Activated CD4-positive, alpha-beta T cell treated with anti-CD3 and anti-CD28 coated beads, Interleukin-2, amount 10 ng/mL, durations not matched to agents 24 days and 14 days (primary cell): ENCODE results near the gene SHANK1. TPM values are rescaled to one million over a fixed set of nuclear protein-coding genes. Genes with fewer than 3 reads are reported as not detected.

ENCODE experiments used
- DNase-seq: peaks from one replicate; pipeline ENCODE4 v3.0.0; 2022
- H3K27ac Mint-ChIP-seq: one replicate; pipeline ENCODE4 v1.8.0; 2022; ENCODE audit warnings: mild to moderate bottlenecking, mixed read lengths
- H3K27me3 Mint-ChIP-seq: one replicate; pipeline ENCODE4 v1.8.0; 2022; ENCODE audit warnings: mixed read lengths
- H3K36me3 Mint-ChIP-seq: one replicate; pipeline ENCODE4 v1.8.0; 2022; ENCODE audit warnings: low read depth, mild to moderate bottlenecking, mixed read lengths
- H3K4me1 Mint-ChIP-seq: one replicate; pipeline ENCODE4 v1.8.0; 2021; ENCODE audit warnings: mixed read lengths
- H3K4me3 Mint-ChIP-seq: one replicate; pipeline ENCODE4 v1.8.0; 2022; ENCODE audit warnings: mild to moderate bottlenecking, moderate library complexity, mixed read lengths
- H3K9me3 Mint-ChIP-seq: one replicate; pipeline ENCODE4 v1.8.0; 2021; ENCODE audit warnings: mixed read lengths
- intact Hi-C: fragments of 100-400 bp; cut with micrococcal nuclease; formaldehyde crosslinking; loops from one replicate; pipeline ENCODE4 v1.15.1; 2023
- total RNA-seq: library from RNA; stranded (reverse); gene quantifications from 2 replicates; pipeline ENCODE4 v1.2.3, GENCODE V29; 2022

SHANK1 gene
- total RNA-seq, 1 donor from 2014 or later, result not detected

DNA sequence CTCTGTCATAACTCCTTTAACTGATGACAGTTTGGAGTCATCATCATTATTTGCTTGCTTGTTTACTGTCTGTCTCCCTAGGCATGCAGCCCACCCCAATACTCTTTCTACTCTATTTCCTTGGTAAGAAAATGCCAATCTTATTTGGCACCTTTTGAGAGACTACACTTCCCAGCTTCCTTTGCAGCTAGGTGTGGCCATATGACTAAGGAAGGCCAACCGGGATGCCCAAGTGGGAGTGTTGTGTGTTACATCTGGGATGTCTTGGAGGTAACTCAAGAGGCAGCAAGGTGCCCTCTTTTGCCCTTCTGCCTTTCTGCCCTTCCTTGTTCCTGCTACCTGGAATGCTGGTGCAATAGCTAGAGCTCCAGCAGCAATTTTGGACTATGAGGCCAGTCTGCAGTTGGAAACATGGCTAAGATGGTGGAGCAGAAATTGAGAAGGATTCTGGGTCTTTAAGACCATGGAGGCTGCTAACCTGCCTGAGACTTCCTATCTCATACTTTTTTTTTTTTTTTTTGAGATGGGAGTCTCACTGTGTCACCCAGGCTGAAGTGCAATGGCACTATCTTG, 42.9 kb downstream of the SHANK1 start:
- H3K36me3 Mint-ChIP-seq, result no peaks in the 10 kb centered on the region

DNA sequence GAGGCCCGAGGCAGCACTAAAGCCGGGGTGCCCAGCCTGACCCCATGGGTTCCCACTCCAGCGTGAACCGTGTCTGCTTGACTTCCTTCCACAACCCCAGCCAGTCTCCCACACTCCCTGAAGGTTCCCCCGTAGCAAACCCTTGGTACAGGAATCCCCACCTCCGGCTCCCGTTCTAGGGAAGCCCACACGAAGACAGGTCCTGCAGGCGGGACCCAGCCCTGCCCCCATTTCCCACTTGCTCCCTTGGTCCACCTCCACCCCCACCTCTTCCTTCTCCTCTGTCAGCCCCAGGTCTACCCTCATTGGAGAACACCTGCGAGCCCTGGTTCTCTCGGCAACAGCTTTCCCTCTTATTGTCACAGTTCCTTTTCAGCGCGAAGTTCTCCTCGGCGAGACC, 46.5 kb downstream of the SHANK1 start:
- DNase-seq, result no peak

More for the DNA sequence above, 42.9 kb downstream of the SHANK1 start:
- H3K9me3 Mint-ChIP-seq, result peaks cover 6% of the 10 kb centered on the region
- no peak overlapping the region for H3K27ac Mint-ChIP-seq
- no peak for DNase-seq
- peaks cover 19% of the 10 kb centered on the region for H3K27me3 Mint-ChIP-seq
- intact Hi-C loops, result no loop called here
- no peak overlapping the region for H3K4me3 Mint-ChIP-seq
- peaks cover 9% of the 10 kb centered on the region for H3K4me1 Mint-ChIP-seq

DNA sequence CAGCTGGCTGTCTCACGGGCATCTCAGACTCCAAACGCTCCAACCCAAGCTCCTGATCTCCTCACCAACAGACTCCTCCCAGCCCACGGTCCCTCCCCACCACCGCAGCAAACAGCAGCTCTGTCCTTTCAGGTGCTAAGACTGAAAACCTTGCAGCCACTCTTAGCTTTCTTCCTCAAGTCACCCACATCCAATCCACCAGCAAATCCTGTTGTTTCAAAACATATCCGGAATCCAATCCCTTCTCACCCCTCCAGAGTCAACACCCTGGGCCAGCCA, 49.6 kb downstream of the SHANK1 start:
- Mint-ChIP-seq H3K27me3 (peaks cover 34% of the 10 kb centered on the region), H3K4me3 (no peak overlapping the region), H3K4me1 (no peaks in the 10 kb centered on the region), H3K36me3 (no peaks in the 10 kb centered on the region), H3K9me3 (no peaks in the 10 kb centered on the region), H3K27ac (no peak overlapping the region)
- DNase-seq, result no peak
- intact Hi-C loops, result no loop called here

More for the DNA sequence above, 46.5 kb downstream of the SHANK1 start:
- Mint-ChIP-seq H3K4me1 (no peaks in the 10 kb centered on the region), H3K4me3 (no peak overlapping the region), H3K36me3 (no peaks in the 10 kb centered on the region), H3K27me3 (peaks cover 31% of the 10 kb centered on the region), H3K27ac (no peak overlapping the region), H3K9me3 (peaks cover 4% of the 10 kb centered on the region)
- intact Hi-C loops, result no loop called here

DNA sequence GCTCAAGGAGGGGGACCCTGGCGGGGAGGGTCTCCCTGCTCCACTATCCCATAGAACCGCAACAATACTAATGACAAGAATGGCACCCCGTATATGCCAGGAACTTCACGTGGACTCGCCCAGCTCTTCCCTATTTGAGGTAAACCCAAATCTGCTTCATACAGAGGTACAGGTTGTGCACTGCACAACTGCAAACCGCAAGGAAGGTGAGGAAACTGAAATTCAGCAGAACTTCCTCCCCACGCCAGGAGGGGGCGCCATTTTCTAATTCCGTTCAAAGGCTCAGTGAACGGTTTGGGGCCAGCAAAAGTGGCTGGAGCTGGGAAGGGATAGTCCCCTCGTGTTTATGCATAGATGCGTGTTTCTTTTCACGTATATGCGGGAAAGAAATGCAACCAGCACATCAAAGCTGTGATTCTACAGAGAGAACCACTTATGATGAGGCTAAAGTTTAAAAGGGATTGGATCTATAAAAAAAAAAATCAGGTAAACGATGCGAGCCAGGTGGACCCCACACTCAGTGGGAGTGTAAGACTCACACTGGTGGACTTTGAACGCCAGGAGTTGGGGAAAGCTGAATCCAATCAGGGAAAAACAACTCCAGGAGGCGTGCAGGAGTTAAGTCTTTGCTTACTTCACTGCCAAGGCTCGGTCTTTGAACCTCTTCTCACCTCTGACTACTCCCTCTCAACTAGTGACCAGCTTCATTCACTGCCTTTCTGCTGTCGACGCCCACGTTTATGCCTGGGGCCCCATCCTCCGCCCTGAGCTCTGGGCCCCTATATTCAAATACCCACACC, 50.1 kb downstream of the SHANK1 start:
- H3K36me3 Mint-ChIP-seq, result no peaks in the 10 kb centered on the region
- no peak overlapping the region for H3K4me3 Mint-ChIP-seq
- peak; percentile 84 for DNase-seq
- intact Hi-C loops, result no loop called here
- no peaks in the 10 kb centered on the region for H3K9me3 Mint-ChIP-seq
- H3K27me3 Mint-ChIP-seq, result peaks cover 37% of the 10 kb centered on the region
- no peak overlapping the region for H3K27ac Mint-ChIP-seq
- no peaks in the 10 kb centered on the region for H3K4me1 Mint-ChIP-seq

DNA sequence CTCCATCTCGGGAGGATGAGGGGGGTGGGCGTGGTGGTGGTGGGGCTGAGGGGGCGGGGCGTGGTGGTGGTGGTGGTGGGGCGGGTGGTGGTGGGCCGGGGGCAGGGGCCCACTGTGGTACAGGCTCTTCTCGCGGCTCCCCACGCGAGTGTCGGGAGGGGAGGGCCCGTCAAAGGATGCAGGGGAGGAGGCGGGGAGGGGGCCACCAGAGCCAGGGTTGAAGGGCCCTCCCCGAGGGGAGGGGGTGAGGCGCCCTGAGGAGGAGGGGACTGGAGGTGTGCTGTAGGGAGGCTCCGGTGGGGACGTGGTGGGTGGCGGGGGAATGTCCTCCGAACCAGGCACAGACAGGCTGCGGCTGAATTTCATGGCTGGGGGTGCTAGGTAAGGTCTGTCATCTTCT, 50.7 kb downstream of the SHANK1 start:
- no peak overlapping the region for H3K27ac Mint-ChIP-seq
- H3K27me3 Mint-ChIP-seq, result peaks cover 35% of the 10 kb centered on the region
- intact Hi-C loops, result no loop called here
- H3K36me3 Mint-ChIP-seq, result no peaks in the 10 kb centered on the region
- H3K4me3 Mint-ChIP-seq, result no peak overlapping the region
- DNase-seq, result no peak
- H3K9me3 Mint-ChIP-seq, result no peaks in the 10 kb centered on the region
- no peaks in the 10 kb centered on the region for H3K4me1 Mint-ChIP-seq

DNA sequence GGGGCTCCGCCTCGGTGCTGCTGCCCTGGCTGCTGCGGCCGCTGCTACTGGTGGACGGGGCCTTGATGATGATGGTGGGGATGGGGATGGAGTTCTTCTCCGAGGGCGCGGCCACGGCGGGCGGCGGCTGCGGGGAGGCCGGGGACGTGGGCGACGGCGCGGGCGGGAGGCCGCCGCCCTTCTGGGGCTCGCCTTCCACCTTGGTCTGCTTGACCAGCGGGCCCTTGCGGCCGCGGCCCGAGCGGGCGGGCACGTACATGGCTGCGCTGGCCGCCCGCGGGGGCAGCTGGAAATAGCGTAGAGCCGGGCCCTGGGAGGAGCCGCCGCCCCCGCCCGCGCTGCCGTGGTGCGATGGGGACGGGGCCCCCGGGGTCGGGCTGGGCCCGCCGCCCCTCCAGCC, 51.2 kb downstream of the SHANK1 start:
- H3K9me3 Mint-ChIP-seq, result no peaks in the 10 kb centered on the region
- H3K27me3 Mint-ChIP-seq, result peaks cover 35% of the 10 kb centered on the region
- H3K4me3 Mint-ChIP-seq, result no peak overlapping the region
- H3K4me1 Mint-ChIP-seq, result no peaks in the 10 kb centered on the region
- H3K36me3 Mint-ChIP-seq, result no peaks in the 10 kb centered on the region
- intact Hi-C loops, result no loop called here
- no peak for DNase-seq
- no peak overlapping the region for H3K27ac Mint-ChIP-seq

DNA sequence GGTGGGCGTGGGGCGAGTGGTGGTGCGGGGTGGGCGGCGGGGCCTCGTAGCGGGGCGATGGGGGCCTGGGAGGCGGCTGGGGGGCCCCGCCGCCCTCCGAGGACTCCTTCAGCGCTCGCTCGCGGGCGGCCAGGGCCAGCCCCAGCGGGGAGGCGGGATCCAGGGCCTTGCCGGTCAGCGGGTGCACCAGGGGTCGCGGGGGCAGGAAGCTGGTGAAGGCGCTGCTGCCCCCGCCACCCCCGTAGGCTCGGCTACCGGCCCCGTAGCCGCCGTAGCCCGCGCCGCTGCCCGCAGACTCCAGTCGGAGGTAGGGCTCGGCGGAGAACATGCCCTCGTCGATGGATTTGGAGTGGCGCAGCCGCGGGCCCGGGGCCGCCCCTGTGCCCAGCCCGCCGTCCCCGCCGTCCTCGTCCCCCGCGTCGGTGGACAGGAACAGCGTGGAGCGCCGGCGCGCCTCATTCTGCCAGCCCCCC, 51.8 kb downstream of the SHANK1 start:
- H3K27me3 Mint-ChIP-seq, result peaks cover 31% of the 10 kb centered on the region
- no peaks in the 10 kb centered on the region for H3K9me3 Mint-ChIP-seq
- intact Hi-C loops, result no loop called here
- no peak for DNase-seq
- H3K36me3 Mint-ChIP-seq, result no peaks in the 10 kb centered on the region
- no peak overlapping the region for H3K4me3 Mint-ChIP-seq
- no peak overlapping the region for H3K27ac Mint-ChIP-seq
- no peaks in the 10 kb centered on the region for H3K4me1 Mint-ChIP-seq

DNA sequence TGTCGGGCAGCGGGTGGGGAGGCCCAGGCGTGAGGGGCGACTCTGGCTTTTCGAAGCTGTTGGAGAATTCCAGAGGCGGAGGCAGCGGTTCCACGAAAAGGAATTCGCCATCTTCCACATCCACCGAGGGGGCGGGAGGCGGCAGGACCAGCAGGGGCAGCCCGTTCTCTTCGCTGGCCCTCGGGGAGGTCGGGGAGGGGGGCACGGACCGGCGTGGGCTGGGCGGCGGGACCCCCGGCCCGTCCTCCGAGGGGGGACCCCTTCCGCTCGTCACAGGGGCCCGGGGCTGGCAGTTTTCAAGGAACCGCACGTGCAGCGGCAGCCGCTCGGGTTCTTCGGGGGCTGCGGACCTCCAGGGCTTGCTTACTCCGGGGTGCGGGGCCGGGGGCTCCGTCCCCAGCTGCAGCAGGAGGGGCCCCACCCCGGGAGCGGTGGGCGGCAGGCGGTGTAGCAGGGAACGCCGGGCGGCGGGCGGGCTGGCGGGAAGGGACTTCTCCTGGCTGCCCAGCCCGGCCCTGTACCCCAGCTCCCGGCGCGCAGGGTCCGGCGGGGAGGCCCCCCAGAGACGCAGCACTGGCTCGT, 52.3 kb downstream of the SHANK1 start:
- H3K4me3 Mint-ChIP-seq, result no peak overlapping the region
- H3K27me3 Mint-ChIP-seq, result peaks cover 28% of the 10 kb centered on the region
- no peaks in the 10 kb centered on the region for H3K9me3 Mint-ChIP-seq
- no peak for DNase-seq
- H3K4me1 Mint-ChIP-seq, result no peaks in the 10 kb centered on the region
- no peak overlapping the region for H3K27ac Mint-ChIP-seq
- intact Hi-C loops, result no loop called here
- no peaks in the 10 kb centered on the region for H3K36me3 Mint-ChIP-seq

DNA sequence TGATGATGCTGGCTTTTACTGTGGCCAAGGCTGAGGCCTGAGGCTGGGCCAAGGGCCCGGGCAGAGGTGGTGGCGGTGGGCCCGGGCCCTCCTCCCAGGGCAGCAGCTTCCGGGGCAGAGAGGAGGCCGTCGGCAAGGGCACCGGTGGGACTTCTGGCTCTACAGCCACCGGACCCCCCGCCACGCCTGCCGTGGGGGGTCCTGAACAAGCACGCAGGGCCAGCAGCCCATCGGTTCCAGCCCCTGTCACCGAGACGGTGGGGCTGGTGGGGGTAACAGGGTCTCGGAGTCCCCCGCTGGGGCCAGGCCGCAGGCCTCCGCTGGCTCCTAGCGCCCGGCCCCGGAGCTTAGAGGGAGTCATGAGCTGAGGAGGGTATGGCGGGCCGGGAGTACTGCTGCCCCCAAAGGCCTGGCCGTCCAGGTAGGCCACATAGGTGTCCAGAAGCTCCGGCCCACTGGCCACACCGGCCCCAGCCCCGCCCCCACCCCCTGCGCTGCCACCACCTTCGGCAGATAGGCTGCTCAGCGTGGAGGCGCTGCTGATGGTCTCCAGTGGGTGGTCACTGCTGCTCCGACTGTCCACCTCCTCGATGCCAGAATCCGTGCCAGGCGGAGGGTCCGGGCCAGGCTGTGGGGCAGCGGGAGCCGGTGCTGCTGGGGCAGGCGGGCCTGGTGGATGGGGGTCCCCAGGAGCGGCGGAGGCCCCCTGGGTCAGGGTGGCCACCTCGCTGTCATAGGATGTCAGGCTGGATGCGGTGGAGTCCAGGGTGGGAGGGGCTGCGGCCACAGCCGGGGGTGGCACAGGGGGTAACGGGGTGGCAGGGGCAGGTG, 53.0 kb downstream of the SHANK1 start:
- H3K27me3 Mint-ChIP-seq, result peaks cover 26% of the 10 kb centered on the region
- H3K4me1 Mint-ChIP-seq, result no peaks in the 10 kb centered on the region
- DNase-seq, result no peak
- no peaks in the 10 kb centered on the region for H3K9me3 Mint-ChIP-seq
- H3K27ac Mint-ChIP-seq, result no peak overlapping the region
- H3K36me3 Mint-ChIP-seq, result no peaks in the 10 kb centered on the region
- intact Hi-C loops, result no loop called here
- H3K4me3 Mint-ChIP-seq, result no peak overlapping the region

DNA sequence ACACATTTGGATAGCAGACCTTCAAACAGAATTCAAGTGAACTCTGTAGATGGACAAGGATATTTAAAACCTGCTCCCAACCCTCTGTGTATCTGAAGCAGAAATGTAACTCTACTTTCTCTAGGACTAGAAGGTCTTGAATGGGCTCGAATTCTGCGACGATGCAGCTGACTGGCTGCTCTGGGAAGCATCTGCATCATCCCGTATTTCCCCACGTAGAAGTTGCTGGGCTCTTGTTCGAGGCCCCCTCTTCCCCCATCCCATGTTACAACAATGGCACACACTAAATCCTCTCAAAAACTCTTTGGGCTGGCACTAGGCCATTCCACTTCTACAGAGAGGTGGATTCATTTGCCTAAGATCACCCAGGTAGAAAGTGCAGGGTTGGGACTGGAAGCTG, 55.4 kb downstream of the SHANK1 start:
- no peaks in the 10 kb centered on the region for H3K4me1 Mint-ChIP-seq
- H3K27me3 Mint-ChIP-seq, result peaks cover 23% of the 10 kb centered on the region
- no peak overlapping the region for H3K4me3 Mint-ChIP-seq
- H3K27ac Mint-ChIP-seq, result no peak overlapping the region
- no peaks in the 10 kb centered on the region for H3K9me3 Mint-ChIP-seq
- H3K36me3 Mint-ChIP-seq, result no peaks in the 10 kb centered on the region
- intact Hi-C loops, result no loop called here
- DNase-seq, result no peak

DNA sequence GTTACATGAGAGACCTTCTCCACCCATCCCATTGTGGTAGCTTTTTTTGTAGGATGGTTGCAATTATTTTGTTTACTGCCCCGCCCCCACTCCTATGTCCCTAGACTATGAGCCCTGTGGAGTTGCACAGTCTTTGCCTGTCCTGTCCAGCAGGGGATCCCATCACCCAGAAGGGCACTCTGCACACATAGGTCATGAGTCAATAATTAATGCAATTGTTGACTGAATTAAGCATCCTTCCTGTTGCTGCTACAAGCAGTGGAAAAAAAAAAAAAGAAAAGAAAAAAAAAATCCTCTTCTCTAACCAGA, 56.2 kb downstream of the SHANK1 start:
- Mint-ChIP-seq H3K36me3 (no peaks in the 10 kb centered on the region), H3K9me3 (peaks cover 2% of the 10 kb centered on the region), H3K4me3 (no peak overlapping the region), H3K4me1 (peaks cover 3% of the 10 kb centered on the region), H3K27me3 (peaks cover 22% of the 10 kb centered on the region), H3K27ac (no peak overlapping the region)
- intact Hi-C loops, result no loop called here
- DNase-seq, result no peak

DNA sequence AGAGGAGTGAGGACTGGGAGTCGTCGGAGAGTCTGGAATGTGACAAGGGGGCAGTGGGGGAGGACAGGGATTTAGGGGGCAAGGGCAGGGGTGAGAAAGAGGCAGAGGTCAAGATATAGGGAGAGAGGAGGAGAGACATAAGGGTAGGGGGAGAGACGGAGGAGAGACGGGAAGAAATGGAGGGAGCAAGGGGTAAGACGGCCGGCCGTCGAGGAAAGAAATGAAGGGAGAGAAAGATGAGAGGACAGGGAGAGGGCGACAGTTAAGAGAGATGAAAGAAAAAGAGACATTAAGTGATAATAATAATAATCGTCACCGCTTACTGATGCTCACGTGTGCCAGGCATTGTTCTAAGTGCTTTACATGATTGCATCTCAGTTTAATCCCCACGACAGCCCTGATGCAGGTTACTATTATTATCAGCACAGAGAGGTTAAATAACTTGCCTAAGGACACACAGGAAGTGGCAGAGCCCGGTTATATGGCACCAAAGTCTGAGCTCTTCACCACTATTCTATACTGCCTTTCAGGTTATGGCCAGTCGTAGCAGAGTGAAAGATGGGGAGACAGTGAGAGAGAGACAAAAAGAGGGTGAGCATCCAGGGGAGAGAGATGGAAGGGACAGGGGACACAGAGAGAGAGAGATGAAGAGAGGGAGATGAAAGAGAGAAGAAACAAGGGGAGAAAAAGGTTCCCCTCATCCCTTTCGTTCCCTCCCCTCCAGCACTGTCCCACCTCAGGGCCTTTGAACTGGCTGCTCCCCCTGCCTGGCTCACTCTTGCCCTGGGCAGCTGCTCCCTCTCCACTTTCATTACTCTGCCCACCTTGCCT, 56.7 kb downstream of the SHANK1 start:
- H3K27ac Mint-ChIP-seq, result no peak overlapping the region
- H3K36me3 Mint-ChIP-seq, result peaks cover 4% of the 10 kb centered on the region
- peaks cover 8% of the 10 kb centered on the region for H3K9me3 Mint-ChIP-seq
- H3K4me1 Mint-ChIP-seq, result peaks cover 8% of the 10 kb centered on the region
- H3K4me3 Mint-ChIP-seq, result no peak overlapping the region
- H3K27me3 Mint-ChIP-seq, result peaks cover 28% of the 10 kb centered on the region
- intact Hi-C loops, result no loop called here
- DNase-seq, result no peak

DNA sequence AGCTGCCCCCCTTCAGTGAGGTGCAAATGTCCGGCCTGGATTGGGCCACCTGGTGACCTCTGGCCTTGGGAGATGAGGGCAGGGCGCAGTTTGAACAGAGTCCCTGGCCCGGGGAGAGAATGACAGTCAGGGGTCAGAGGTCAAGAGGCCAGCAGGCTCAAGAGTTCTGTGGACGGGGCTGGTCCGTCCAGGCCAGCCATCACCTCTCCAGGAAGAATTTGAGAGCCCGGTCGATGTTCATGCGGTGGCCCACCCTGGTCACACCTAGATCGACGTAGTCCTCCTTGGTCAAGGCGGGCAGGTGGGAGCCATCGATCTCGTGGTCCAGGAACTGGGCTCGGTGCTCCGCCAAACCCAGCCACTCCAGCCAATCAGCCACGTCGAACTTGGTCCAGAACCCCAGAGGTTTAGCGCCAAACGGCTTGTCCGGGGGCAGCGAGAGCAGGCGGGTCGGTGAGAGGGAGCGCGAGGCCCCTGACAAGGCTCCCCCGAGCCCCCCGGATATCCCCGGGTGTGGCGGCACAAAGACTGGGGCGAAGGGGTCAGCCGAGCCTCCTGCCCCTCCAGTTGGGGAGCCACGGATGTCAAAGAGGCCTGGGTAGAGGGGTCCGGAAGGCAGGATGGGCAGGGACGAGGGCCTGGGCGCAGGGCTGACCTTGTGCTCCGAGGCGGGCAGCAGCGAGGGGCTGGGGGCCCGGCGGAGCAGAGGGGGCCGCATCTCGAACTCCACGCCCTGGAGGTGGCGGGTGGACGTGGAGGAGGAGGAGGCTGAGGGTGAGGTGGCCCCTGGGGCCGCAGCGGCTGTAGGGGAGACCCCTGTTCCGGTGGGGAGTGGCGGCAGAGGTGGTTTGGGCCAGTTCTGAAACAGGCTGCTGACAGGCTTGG, 57.6 kb downstream of the SHANK1 start:
- peaks cover 15% of the 10 kb centered on the region for H3K9me3 Mint-ChIP-seq

More for the DNA sequence above, 57.6 kb downstream of the SHANK1 start:
- peaks cover 6% of the 10 kb centered on the region for H3K36me3 Mint-ChIP-seq
- no peak for DNase-seq
- peaks cover 15% of the 10 kb centered on the region for H3K4me1 Mint-ChIP-seq
- intact Hi-C loops, result no loop called here
- no peak overlapping the region for H3K4me3 Mint-ChIP-seq
- H3K27me3 Mint-ChIP-seq, result peaks cover 36% of the 10 kb centered on the region
- H3K27ac Mint-ChIP-seq, result no peak overlapping the region
